GM19025 (cell line): ENCODE results near the gene FBXO42.
A peak's percentile ranks its signal among the peaks of the same experiment; 100 is the strongest.

Source experiments
- ATAC-seq: cut with Tn5 transposase; IDR thresholded peaks from one replicate; pipeline ENCODE4 v1.9.1; 2021; ENCODE audit warnings: mild to moderate bottlenecking, low read depth, moderate library complexity; ENCODE audit not compliant: unreplicated experiment

FBXO42 gene

DNA sequence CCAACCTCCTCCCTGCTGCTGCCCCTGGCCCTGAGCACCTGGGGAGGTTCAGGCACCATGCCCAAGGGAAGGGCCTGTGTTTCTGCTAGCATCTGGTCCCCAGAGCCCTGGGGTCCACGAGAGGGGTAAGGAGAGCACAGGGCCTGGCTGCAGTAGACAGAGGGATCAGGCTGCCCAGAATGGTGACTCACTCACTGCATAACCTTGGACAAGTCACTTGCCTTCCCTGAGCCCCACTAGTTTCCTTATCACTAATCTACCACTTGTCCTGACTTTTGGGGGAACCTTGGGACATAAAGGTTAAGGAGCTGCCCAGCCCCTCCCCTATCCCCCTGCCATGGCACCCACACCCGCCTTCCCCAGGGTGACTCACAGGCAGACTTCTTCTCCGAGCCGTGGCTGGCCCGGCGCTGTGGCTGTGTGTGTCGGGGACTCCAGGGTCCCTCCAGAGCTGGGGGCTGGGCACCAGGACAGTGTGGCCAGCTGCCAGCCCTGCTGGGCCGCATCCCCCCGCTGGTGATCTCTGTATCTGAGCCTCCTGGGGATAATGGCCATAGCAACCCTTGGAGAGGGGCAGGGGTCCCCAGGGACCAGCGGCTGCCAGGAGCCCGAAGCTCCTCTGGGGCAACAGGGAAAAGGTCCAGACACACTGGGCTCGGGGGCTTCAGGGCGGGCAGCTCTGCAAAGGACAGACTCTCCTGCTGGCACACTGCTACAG lies 143.9 kb downstream of the FBXO42 start:
- no peak for ATAC-seq

DNA sequence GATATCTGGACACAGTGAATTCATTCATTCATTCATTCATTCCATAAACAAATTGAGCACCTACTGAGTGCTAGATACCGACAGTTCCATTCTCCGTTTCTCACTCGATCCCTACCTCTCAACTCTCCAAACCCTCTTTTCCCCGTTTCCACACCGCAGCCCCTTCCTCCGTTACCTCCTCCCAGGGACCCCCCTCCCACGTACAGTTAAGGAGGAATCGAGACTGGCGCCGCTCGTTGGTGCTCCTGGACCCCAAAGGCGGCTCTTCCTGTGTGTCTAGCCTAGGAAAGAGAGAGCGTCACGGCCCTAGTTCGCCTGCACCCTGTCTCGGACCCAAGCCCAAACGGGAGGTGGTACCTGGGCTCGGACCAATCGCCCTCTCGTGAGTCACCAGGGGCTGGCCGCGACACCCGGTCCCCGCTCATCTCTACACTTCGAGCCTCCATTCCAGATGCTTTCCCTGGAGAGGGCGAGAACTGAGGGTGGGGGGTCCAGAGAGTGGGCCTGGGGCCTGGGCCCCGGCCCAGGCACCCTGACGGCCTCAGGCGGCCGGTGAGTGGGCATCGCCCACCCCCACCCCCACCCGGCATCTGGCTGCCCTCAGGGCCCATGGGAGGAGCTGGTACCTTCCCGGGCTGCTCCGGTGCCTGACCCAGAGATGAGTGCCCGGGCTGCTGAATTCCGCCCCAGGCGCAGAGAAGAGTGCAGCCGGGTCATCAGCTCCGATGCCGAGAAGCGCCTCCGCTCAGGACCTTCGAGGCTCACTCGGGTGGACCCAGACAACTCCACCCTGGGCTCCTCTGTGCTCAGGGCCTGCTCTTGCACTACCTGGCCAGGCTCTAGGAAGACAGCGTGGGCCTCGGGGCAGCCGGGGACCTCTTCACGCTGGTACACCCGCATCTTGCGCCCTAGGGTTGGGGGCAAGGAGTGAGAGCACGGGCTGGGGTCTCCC lies 144.7 kb downstream of the FBXO42 start:
- no peak for ATAC-seq

DNA sequence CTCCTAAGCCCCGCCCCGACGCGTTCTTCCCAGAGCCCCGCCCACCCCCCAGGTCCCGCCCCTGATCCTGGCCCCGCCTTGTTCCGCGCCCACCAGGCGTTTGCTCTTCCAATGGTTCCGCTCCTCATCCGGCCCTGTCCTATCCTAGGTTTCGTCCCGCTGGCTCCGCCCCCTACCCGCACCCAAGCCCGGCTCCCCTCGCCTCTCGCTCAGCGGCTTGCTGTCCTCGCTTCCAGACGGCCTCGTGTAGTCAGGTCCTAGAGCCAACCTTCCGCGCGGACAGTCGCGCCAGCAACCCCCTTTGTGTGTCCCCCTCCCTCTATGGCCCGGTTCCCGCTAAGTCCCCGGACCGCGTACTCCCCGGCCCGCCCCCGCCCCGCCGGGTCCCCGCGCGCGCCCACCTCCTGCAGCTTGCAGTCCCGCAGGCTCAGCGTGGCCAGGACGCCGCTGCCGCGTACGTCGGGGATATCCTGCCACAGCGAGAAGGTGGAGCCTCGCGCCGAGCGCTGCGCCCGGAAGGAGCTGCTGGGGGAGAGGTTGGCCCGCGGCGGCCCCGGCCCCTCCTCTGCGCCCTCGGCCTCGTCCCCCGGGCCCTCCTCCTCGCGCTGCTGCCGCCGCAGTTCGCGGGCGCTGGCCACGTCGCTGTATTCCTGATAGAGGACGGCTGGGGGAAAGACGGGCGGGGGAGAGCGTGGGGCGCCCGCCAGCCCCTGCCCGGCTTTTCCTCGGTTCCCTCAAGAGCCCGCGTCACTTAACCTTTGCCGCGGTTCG lies 145.5 kb downstream of the FBXO42 start:
- peak; percentile 57 for ATAC-seq

DNA sequence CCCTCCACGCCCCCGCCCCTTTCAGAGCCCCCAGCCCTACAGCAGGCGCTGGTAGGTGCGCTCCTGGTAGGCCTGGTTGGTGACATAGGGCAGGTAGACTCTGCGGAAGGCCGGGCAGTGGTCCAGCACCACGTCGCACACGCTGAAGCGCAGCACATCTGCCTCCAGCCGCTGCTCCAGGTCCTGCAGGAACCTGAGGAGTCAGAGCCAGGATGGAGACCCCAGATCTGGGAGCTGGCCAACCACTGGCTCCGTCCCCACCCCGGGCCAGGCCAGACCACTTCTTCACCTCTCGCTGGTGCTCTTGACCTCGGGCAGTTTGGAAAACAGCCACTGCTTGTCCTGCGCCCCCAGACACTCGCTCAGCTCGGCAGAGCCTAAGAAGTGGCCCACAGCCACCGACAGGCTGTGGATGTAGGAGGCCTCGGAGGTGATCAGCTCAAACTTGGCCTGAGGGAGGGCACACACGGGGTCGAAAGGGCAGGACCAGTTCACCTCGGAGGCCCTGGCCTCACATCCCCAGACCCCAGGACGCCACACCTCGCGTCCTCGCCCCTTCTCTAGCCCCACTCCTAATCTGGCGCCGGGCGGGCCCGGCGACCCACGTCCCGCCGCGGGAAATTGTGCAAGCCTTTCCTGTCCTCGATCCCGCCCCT lies 146.3 kb downstream of the FBXO42 start:
- ATAC-seq, result no peak

DNA sequence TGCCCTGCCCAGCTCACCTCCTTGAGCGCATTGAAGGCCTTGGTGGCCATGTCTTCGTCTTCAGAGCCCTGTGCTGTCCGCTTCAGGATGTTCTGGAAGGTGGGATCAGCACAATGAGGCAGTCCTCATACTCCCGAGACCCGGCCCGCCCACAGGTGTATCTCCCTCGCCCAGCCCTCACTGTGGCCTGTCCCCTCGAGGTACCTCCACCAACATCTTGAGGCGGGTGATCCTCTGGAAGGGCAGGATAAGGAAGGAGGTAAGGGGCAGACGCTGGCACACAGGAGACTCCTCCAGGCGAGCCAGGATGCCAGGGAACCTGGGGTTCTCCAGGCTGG lies 147.0 kb downstream of the FBXO42 start:
- ATAC-seq, result no peak

DNA sequence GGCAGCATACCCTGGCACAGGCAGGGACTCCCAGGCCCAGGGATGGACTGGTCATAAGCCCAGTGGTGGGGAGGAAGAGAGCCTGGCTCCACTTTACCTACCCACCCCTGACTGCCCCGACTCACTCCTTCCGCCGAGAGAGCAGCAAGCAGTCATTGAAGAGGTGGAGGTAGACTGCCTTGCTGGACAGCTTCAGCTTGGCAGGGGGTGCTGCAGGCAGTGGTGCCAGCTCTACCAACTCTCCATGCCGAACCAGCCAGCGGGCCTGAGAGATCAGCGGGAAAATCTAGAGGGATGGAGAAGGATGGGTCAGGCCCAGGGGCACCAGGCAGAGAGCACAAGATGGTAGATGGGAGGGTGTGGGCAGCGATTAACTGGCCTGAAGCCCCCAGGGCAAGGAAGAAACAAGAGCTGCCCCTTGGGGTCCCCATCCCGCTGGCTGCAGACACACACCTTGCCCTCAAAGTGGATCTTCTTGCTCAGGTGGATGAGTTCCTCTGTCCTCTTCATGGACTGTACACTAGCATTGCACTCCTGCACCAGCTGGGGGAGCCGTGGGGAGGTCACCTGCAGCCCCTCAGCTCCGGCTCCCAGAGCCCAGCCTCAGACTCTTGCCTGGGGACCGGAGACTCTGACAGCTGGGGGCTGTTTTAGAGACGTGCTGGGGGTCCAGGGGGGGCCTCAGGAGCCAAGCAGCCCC lies 147.5 kb downstream of the FBXO42 start:
- no peak for ATAC-seq

DNA sequence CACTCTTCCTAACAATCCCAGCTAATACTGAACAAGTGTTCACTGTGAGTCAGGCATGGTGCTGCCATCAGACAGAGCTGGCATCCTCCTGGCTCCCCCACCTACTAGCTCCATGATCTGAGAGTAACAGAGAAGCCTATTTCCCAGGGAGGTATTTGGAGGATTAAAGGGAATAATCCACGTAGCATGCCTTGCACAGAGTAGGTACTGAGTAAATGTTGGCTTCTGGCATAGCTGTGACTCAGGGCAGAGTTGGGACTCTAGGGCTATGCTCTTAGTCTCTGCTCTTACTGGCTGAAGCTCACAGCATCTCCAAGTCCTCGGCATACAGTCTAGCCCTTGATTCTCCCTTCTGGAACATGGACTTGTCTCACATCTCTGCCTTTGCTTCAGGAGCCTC lies 148.1 kb downstream of the FBXO42 start:
- no peak for ATAC-seq

DNA sequence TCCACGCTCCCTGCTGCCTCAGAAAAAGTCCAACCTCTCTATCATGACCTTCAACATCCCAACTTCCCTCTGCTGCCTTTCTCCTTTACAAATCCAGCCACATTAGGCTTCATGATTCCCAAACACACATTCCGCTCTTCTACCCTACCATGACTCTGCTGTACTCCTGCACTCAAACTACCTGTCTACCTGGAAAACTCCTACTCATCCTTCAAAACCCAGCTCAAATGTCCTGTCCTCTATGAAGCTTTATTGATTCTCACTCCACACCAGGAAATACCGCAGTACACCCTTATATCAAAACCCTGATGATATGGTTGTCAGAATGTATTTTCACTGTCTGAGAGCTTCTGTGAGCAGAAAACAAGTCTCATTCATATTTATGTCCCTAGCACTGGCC lies 148.7 kb downstream of the FBXO42 start:
- no peak for ATAC-seq

DNA sequence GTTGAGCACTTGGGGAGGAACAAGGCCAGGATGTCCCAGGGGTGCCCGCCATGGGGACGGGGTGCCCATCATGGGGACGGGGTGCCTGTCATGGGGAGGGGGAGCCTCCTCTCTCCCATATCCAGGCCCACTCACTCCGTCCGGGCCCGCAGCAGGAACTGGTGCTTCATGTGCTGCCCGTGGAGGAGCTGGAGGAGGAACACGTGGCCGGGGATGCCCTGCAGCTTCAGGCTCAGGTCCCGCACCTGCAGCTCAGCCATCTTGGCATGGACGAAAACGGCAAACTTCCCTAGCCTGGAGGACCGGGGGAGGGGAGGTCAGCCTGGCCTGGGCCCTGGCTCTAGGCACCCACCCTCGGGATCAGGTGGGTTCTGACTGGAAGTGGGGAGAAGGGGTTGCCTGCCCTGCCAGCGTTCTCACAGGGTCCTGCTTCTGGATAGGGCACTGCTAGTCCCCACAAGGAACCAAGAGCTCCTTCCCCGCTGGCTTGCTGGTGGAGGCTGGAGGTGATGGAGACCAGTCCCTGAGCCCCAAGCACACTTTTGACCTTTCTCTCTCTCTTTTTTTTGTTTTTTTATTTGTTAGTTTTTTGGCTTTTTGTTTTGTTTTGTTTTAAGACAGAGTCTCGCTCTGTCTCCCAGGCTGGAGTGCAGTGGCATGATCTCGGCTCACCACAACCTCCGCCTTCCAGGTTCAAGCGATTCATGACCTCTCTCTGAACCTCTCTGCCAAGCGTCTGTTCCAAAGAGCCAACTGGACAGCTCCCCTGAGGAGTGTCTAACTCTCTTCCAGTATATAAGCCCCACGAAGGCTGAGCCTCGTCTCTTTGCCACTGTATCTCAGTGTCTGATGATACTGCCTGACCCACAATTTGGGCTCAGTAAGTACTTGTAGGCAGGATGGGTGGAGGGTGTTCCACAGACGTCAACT lies 149.7 kb downstream of the FBXO42 start:
- no peak for ATAC-seq

DNA sequence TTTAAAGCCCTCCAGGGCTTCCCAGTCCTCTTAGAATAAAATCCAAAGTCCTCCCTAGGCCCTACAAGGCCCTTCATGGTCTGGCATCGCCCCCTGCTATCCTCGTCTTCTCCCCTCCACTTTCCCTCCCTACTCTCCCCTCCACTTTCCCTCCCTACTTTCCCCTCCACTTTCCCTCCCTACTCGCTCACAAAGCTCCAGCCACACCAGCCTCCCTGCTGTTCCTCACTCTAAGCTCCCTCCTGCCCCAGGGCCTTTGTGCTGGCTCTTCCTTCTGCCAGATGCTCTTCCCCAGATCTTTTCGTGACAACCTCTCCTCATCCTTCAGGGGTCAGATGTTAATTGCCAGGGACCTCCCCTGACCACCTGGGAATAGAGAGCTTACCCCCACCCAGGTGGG lies 152.6 kb downstream of the FBXO42 start:
- no peak for ATAC-seq

DNA sequence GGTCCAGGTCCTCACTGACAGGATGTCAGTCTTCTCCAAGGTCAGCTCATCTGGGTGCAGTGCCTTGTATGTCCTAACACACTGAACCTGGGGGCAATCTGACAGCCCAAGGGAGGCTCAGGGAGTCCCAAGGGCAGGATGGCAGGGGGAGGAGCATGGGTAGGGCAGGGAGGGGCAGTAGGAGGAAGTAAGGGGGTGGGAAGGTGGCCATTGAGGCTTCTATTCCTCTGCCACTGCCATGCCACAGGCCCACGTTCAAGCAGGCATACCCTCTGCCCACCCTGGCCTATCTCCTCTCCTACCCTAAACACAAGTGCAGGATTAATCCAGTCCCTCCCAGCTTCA lies 153.2 kb downstream of the FBXO42 start:
- no peak for ATAC-seq

DNA sequence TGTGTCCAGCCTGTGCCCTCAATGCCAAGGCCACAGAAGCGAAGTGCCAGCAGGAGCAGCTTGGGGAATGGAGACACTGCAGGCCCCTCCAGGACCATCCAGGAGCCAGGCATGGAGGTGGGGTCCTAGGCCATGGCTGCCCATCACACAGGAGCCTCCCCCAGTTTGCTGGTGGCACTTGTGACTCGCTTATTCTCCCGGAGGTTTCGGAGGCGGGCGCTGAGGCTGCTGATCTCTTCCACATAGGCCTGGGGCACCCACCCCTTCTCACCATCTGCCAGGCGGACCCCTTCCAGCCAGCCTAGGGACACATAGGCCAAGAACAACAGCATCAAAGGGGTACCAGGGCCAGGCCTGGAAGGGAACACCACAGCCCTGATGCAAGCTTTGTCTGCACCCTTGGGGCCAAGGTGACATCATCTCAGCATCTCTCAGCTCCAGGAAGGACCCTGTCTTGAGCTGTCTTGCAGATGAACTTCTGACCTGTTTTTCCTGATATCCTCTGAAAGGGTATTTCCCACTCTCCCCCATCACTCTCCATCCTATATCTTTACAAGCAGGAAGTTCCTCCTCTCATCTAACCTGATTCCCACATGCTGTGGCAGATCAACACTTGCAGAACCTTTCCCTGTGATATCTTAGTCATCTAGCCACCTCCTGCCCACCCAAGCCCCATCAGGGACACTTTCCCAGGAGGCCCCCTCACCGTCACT lies 153.7 kb downstream of the FBXO42 start:
- no peak for ATAC-seq

DNA sequence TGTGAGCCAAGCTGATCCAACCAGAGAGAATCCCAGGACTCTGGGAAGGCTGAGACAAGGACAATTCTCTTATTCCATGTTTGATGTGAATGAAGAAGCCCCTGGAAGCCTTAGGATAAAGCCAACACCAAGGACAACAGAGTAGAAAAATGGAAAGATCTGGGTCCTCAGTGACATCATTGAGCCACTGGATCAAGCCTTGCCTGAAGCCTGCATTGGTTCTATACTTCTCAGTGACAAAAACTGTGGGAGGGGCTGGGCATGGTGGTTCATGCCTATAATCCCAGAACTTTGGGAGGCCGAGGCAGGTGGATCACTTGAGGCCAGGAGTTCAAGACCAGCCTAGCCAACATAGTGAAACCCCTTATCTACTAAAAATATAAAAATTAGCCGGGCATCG lies 155.4 kb downstream of the FBXO42 start:
- ATAC-seq, result no peak
